HEK293 (cell line): ENCODE results near the gene SLC8A1.

Experiments
- CTCF ChIA-PET: fragments of 350-600 bp; formaldehyde crosslinking; extraction: SDS; loops from one replicate; lab custom pipeline; 2021; ENCODE audit warnings: antibody characterized with exemption; lab: Yijun Ruan, JAX
- POLR2A ChIA-PET: fragments of 300-600 bp; formaldehyde crosslinking; extraction: SDS; loops from one replicate; lab custom pipeline; 2020; ENCODE audit warnings: antibody characterized with exemption, inconsistent platforms; lab: Yijun Ruan, JAX
- H3K27ac ChIP-seq: fragments of 200-500 bp; sonication (Bioruptor generic); 2 replicates; pipeline ENCODE4 v1.5.1; 2014; ENCODE audit warnings: low read depth, low read length, control low read depth, inconsistent platforms; ENCODE audit errors: extremely low read depth
- H3K36me3 ChIP-seq, 2 experiments: fragments of 200-500 bp in 1 of 2; sonication (Bioruptor generic) in 1 of 2; 1 replicate in 1 of 2; 2 replicates in 1 of 2; pipeline ENCODE4 v1.5.1; 2014 to 2017; ENCODE audit warnings: inconsistent platforms in 2 of 2, low read length in 2 of 2; ENCODE audit not compliant: control insufficient read depth in 2 of 2, insufficient read depth in 1 of 2
- H3K4me1 ChIP-seq: fragments of 200-500 bp; sonication (Bioruptor generic); 2 replicates; pipeline ENCODE4 v1.5.1; 2014; ENCODE audit warnings: mild to moderate bottlenecking, low read length, inconsistent platforms; ENCODE audit not compliant: control insufficient read depth, insufficient read depth
- H3K4me3 ChIP-seq: 2 replicates; pipeline ENCODE4 v1.5.1; 2011; ENCODE audit warnings: low read depth, mild to moderate bottlenecking, control low read depth, low read length, moderate library complexity
- H3K9me3 ChIP-seq: fragments of 200-500 bp; sonication (Bioruptor generic); 2 replicates; pipeline ENCODE4 v1.5.1; 2014; ENCODE audit warnings: low read depth, low read length, inconsistent platforms; ENCODE audit not compliant: control insufficient read depth, insufficient read depth
- BCL11B ChIP-seq: fragments of 450-650 bp; formaldehyde crosslinking; IDR thresholded peaks from 2 replicates; pipeline ENCODE4 v1.5.1; 2016; ENCODE audit warnings: low read depth, missing biosample characterization, missing genetic modification characterization
- ZBTB21 ChIP-seq: fragments of 450-650 bp; formaldehyde crosslinking; IDR thresholded peaks from 2 replicates; pipeline ENCODE4 v1.5.1; 2017; ENCODE audit warnings: missing biosample characterization, missing genetic modification characterization
- ZBTB44 ChIP-seq: fragments of 450-650 bp; IDR thresholded peaks from 2 replicates; pipeline ENCODE4 v1.5.1; 2018; ENCODE audit warnings: missing biosample characterization, mild to moderate bottlenecking, missing genetic modification characterization
- ZNF140 ChIP-seq: fragments of 450-650 bp; formaldehyde crosslinking; IDR thresholded peaks from 2 replicates; pipeline ENCODE4 v1.5.1; 2016; ENCODE audit warnings: missing biosample characterization, missing genetic modification characterization
- ZNF146 ChIP-seq: fragments of 450-650 bp; formaldehyde crosslinking; IDR thresholded peaks from 2 replicates; pipeline ENCODE4 v1.5.1; 2016; ENCODE audit warnings: missing biosample characterization, missing genetic modification characterization
- ZNF18 ChIP-seq: fragments of 450-650 bp; formaldehyde crosslinking; IDR thresholded peaks from 2 replicates; pipeline ENCODE4 v1.5.1; 2016; ENCODE audit warnings: missing biosample characterization, missing genetic modification characterization
- ZNF248 ChIP-seq: fragments of 450-650 bp; formaldehyde crosslinking; IDR thresholded peaks from 2 replicates; pipeline ENCODE4 v1.5.1; 2017; ENCODE audit warnings: missing biosample characterization, missing genetic modification characterization
- ZNF280C ChIP-seq: fragments of 450-650 bp; formaldehyde crosslinking; IDR thresholded peaks from 2 replicates; pipeline ENCODE4 v1.5.1; 2016; ENCODE audit warnings: missing biosample characterization, missing genetic modification characterization
- ZNF341 ChIP-seq: fragments of 450-650 bp; formaldehyde crosslinking; IDR thresholded peaks from 2 replicates; pipeline ENCODE4; 2016; ENCODE audit warnings: low read depth, missing biosample characterization, missing genetic modification characterization
- ZNF391 ChIP-seq: fragments of 450-650 bp; formaldehyde crosslinking; IDR thresholded peaks from 2 replicates; pipeline ENCODE4 v1.5.1; 2016; ENCODE audit warnings: low read depth, missing biosample characterization, missing genetic modification characterization, borderline replicate concordance
- ZNF394 ChIP-seq: fragments of 450-650 bp; formaldehyde crosslinking; IDR thresholded peaks from 2 replicates; pipeline ENCODE4 v1.5.1; 2016; ENCODE audit warnings: missing biosample characterization, missing genetic modification characterization, mild to moderate bottlenecking, moderate library complexity, borderline replicate concordance
- ZNF629 ChIP-seq: fragments of 450-650 bp; formaldehyde crosslinking; IDR thresholded peaks from 2 replicates; pipeline ENCODE4 v1.5.1; 2017; ENCODE audit warnings: missing biosample characterization, missing genetic modification characterization
- ZNF692 ChIP-seq: fragments of 450-650 bp; formaldehyde crosslinking; IDR thresholded peaks from 2 replicates; pipeline ENCODE4 v1.5.1; 2016; ENCODE audit warnings: missing biosample characterization, missing genetic modification characterization
- ZNF785 ChIP-seq: fragments of 450-650 bp; formaldehyde crosslinking; IDR thresholded peaks from 2 replicates; pipeline ENCODE4 v1.5.1; 2016; ENCODE audit warnings: missing biosample characterization, missing genetic modification characterization
- TF ChIP-seq, protein P1 (sequence below): fragments of 450-650 bp; formaldehyde crosslinking; IDR thresholded peaks from 2 replicates; pipeline ENCODE4 v1.5.1; 2016; ENCODE audit warnings: missing biosample characterization, missing genetic modification characterization
- TF ChIP-seq, protein P2 (sequence below): fragments of 450-650 bp; formaldehyde crosslinking; IDR thresholded peaks from 2 replicates; pipeline ENCODE4 v1.5.1; 2017; ENCODE audit warnings: missing biosample characterization, missing genetic modification characterization

SLC8A1 gene

DNA sequence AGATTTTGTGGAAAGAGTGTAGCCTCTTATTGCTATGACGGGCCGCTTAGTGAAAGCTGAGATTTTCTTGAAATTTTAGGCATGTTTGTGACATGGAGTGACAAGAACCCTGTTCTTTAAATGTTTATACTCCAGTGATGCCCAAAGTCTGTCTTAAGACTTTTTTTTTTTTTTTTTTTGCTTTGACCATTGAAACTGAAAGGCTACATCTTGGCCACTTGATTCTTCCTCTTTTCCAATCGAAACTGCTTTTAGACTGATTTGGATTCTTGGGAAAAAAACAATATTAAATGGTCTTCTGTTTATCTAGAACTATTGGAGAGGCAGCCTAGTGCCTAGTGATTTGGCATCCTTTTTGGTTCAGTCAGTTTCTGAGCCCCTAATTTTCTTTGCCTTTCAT, 2.4 kb upstream of the SLC8A1 start:
- CTCF ChIA-PET = interaction anchor here (0.7 kb wide), 1 partner anchor 99 kb away, joined by 3 read pairs; no protein-coding TSS in a partner anchor
- no peaks in the 10 kb centered on the region for H3K4me1 ChIP-seq
- no peak for TF ChIP-seq ZBTB21
- no peak for TF ChIP-seq BCL11B (tag by site-specific recombination)
- TF ChIP-seq, all 188 proteins: peak for 0
- Histone ChIP-seq H3K27ac (no peak overlapping the region), H3K36me3 (no peaks in the 10 kb centered on the region), H3K9me3 (no peaks in the 10 kb centered on the region), H3K4me3 (no peak overlapping the region)
- POLR2A ChIA-PET = no interaction called here

- CTCF ChIA-PET = no interaction called here
- POLR2A ChIA-PET = no interaction called here
- H3K36me3 ChIP-seq = no peaks in the 10 kb centered on the region
- no peak for TF ChIP-seq ZNF341
- no peak for TF ChIP-seq ZNF280C (tag by site-specific recombination)
- TF ChIP-seq ZNF394 (tag by site-specific recombination) = no peak
- no peak for TF ChIP-seq ZNF140 (tag by site-specific recombination)
- TF ChIP-seq ZNF629 = no peak
- TF ChIP-seq, protein P1, sequence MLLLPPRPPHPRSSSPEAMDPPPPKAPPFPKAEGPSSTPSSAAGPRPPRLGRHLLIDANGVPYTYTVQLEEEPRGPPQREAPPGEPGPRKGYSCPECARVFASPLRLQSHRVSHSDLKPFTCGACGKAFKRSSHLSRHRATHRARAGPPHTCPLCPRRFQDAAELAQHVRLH = no peak
- no peak for TF ChIP-seq ZNF146 (tag by site-specific recombination)
- TF ChIP-seq, protein P2, sequence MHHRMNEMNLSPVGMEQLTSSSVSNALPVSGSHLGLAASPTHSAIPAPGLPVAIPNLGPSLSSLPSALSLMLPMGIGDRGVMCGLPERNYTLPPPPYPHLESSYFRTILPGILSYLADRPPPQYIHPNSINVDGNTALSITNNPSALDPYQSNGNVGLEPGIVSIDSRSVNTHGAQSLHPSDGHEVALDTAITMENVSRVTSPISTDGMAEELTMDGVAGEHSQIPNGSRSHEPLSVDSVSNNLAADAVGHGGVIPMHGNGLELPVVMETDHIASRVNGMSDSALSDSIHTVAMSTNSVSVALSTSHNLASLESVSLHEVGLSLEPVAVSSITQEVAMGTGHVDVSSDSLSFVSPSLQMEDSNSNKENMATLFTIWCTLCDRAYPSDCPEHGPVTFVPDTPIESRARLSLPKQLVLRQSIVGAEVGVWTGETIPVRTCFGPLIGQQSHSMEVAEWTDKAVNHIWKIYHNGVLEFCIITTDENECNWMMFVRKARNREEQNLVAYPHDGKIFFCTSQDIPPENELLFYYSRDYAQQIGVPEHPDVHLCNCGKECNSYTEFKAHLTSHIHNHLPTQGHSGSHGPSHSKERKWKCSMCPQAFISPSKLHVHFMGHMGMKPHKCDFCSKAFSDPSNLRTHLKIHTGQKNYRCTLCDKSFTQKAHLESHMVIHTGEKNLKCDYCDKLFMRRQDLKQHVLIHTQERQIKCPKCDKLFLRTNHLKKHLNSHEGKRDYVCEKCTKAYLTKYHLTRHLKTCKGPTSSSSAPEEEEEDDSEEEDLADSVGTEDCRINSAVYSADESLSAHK (tag by site-specific recombination) = no peak
- no peak for TF ChIP-seq ZNF391
- TF ChIP-seq ZBTB44 = no peak
- no peak for TF ChIP-seq ZNF18 (tag by site-specific recombination)
- no peak for TF ChIP-seq ZNF692 (tag by site-specific recombination)
- TF ChIP-seq ZNF248 (tag by site-specific recombination) = no peak
- TF ChIP-seq ZNF785 (tag by site-specific recombination) = no peak
- H3K9me3 ChIP-seq = no peaks in the 10 kb centered on the region
- H3K4me1 ChIP-seq = no peaks in the 10 kb centered on the region
- H3K4me3 ChIP-seq = no peak overlapping the region
- H3K27ac ChIP-seq = no peak overlapping the region
Observed at GRCh38 chr2:40452786-40453185, 896 bp upstream of the SLC8A1 start.
